Mesendoderm (in vitro differentiated cells): ENCODE data around the gene ACVR1C.

Experiments
- DNase-seq: peaks from one replicate; pipeline ENCODE4 v3.0.0; 2013
- H2AK5ac ChIP-seq: 2 replicates; pipeline ENCODE4 v1.6.1; 2013; ENCODE audit warnings: low read length, inconsistent platforms
- H2BK120ac ChIP-seq: 2 replicates; pipeline ENCODE4 v1.6.1; 2013; ENCODE audit warnings: low read depth, mild to moderate bottlenecking, low read length, moderate library complexity, mixed read lengths
- H2BK15ac ChIP-seq: replicated peaks from 2 replicates; pipeline ENCODE4 v1.6.1; 2013; ENCODE audit warnings: low read depth, mild to moderate bottlenecking, moderate library complexity
- H2BK5ac ChIP-seq: 2 replicates; pipeline ENCODE4 v1.6.1; 2013; ENCODE audit warnings: low read length, inconsistent platforms
- H3K18ac ChIP-seq: 2 replicates; pipeline ENCODE4 v1.6.1; 2013; ENCODE audit warnings: mild to moderate bottlenecking, low read length, mixed read lengths
- H3K23ac ChIP-seq: one replicate; pipeline ENCODE4 v1.6.1; 2013; ENCODE audit warnings: low read length
- H3K27ac ChIP-seq: 2 replicates; pipeline ENCODE4 v1.5.1; 2013; ENCODE audit warnings: low read depth, mild to moderate bottlenecking, inconsistent platforms, low read length, moderate library complexity
- H3K27me3 ChIP-seq: 2 replicates; pipeline ENCODE4 v1.6.1; 2013; ENCODE audit warnings: low read length, control low read depth, mild to moderate bottlenecking, inconsistent platforms; ENCODE audit not compliant: insufficient read depth, poor library complexity
- H3K36me3 ChIP-seq: 2 replicates; pipeline ENCODE4 v1.6.1; 2013; ENCODE audit warnings: low read length, inconsistent platforms; ENCODE audit not compliant: control insufficient read depth, insufficient read depth
- H3K4ac ChIP-seq: one replicate; pipeline ENCODE4 v1.6.1; 2013; ENCODE audit warnings: low read depth, mild to moderate bottlenecking, low read length, moderate library complexity
- H3K4me1 ChIP-seq: 2 replicates; pipeline ENCODE4 v1.6.1; 2013; ENCODE audit warnings: low read depth, low read length, inconsistent platforms; ENCODE audit not compliant: control insufficient read depth
- H3K4me2 ChIP-seq: 2 replicates; pipeline ENCODE4 v1.6.1; 2013; ENCODE audit warnings: low read length
- H3K4me3 ChIP-seq: 2 replicates; pipeline ENCODE4 v1.5.1; 2013; ENCODE audit warnings: mild to moderate bottlenecking, low read length
- H3K56ac ChIP-seq: one replicate; pipeline ENCODE4 v1.6.1; 2013; ENCODE audit warnings: low read length
- H3K79me1 ChIP-seq: 2 replicates; pipeline ENCODE4 v1.6.1; 2013; ENCODE audit warnings: low read length, inconsistent platforms
- H3K79me2 ChIP-seq: 2 replicates; pipeline ENCODE4 v1.6.1; 2013; ENCODE audit warnings: mild to moderate bottlenecking, low read length; ENCODE audit not compliant: control insufficient read depth, insufficient read depth
- H3K9ac ChIP-seq: 2 replicates; pipeline ENCODE4 v1.6.1; 2013; ENCODE audit warnings: low read length, inconsistent platforms
- H4K5ac ChIP-seq: one replicate; pipeline ENCODE4 v1.6.1; 2013; ENCODE audit warnings: low read length
- H4K8ac ChIP-seq: one replicate; pipeline ENCODE4 v1.6.1; 2013; ENCODE audit warnings: low read depth, mild to moderate bottlenecking, control low read depth, low read length, moderate library complexity
- WGBS: extraction: QIAGEN DNeasy Blood & Tissue Kit; methylation state at CpG from one replicate; pipeline ENCODE4 v1.1.7; 2013; ENCODE audit warnings: low lambda C conversion rate, missing lambda C conversion rate; ENCODE audit not compliant: insufficient coverage; ENCODE audit errors: extremely low coverage; 5-methylcytosine and 5-hydroxymethylcytosine counted together

Gene ACVR1C

DNA sequence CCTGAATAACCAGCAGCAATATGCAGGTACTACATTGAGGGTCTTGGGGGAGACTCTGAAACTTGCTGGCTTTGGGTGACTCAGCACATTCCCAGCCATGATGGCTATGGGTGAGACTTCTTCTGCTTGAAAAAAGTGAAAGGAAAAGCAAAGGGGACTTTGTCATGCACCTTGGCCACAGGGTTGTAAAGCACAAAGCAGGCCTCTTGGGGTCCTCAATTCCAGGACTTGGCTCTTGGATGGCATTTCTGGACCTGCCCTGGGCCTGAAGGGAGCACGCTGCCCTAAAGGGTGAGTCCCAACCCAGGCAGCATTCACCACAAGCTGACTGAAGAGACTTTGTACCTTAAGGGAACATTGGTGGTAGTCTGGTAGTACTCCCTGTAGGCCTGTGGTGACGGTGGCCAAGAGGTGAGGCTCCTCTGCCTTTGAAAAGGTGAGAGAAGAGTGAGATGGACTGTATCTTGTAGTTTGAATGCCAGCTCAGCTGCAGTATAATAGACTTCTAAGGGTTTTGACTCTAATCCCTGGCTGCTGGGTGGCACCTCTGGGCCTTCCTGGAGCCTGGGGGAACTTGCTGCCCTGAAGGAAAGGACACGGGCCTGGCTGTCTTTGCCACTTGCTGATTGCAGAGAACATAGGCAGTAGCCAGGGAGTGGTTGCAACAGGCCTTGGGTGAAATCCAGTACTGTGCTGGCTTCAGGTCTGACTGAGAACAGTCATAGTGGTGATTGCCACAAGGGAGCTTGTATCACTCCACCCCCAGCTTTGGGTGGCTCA, 148.3 kb downstream of the ACVR1C start:
- H3K4me2 ChIP-seq, result no peak overlapping the region
- no peaks in the 10 kb centered on the region for H3K79me2 ChIP-seq
- H3K23ac ChIP-seq, result no peak overlapping the region
- DNase-seq, result peak; percentile 27
- H4K5ac ChIP-seq, result no peak overlapping the region
- WGBS, result no CpG with 5 or more reads among the region's 3 CpGs
- H3K4me3 ChIP-seq, result no peak overlapping the region
- H3K4ac ChIP-seq, result no peak overlapping the region
- no peaks in the 10 kb centered on the region for H3K4me1 ChIP-seq
- H3K79me1 ChIP-seq, result no peaks in the 10 kb centered on the region
- no peaks in the 10 kb centered on the region for H3K36me3 ChIP-seq
- H3K9ac ChIP-seq, result no peak overlapping the region
- H2BK5ac ChIP-seq, result no peak overlapping the region
- H4K8ac ChIP-seq, result no peak overlapping the region
- H3K27me3 ChIP-seq, result no peaks in the 10 kb centered on the region
- no peak overlapping the region for H2BK120ac ChIP-seq
- H2AK5ac ChIP-seq, result no peak overlapping the region
- no peak overlapping the region for H2BK15ac ChIP-seq
- H3K18ac ChIP-seq, result no peak overlapping the region
- no peak overlapping the region for H3K27ac ChIP-seq
- no peak overlapping the region for H3K56ac ChIP-seq

DNA sequence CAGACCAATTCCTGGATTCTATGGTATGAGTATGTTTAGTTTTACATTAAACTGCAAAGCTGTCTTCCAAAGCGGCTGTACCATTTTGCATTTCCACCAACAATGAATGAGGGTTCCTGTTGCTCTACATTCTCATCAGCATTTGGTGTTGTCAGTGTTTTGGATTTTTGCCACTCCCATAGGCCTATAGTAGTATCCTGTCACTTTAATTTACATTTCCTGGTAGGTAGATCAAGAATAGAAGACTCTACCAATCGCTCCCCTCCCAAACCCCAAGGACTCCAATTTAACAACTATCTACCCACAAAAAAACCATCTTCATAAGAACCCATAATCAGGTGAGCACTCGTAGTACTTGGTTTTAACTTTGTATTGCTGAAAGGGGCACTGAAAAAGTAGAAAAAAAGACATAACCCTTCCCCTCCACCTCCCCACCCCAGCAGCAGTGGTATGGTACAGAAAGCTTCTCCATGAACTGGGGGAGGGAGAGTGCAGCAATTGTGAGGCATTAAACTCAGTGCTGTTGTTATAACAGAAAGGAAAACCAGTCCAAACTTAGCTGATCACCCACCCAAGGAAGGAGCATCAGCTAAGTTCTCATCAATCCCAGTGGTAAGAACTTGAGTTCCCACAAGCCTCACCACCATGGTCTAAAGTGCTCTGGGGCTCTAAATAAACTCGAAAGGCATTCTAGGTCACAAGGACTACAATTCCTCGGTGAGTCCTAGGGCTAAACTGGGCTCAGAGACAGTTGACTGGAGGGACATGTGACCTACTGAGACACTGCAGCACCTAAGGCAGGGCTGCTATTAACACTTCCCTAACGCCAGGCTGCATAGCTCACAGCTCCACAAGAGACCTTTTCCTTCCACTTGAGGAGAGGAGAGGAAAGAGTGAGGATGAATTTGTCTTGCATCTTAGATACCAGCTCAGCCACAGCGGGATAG, 149.3 kb downstream of the ACVR1C start:
- no peaks in the 10 kb centered on the region for H3K4me1 ChIP-seq
- H3K4ac ChIP-seq, result no peak overlapping the region
- no peak overlapping the region for H2BK15ac ChIP-seq
- no peak overlapping the region for H4K5ac ChIP-seq
- no peak overlapping the region for H2BK5ac ChIP-seq
- no peak overlapping the region for H3K23ac ChIP-seq
- no peaks in the 10 kb centered on the region for H3K79me2 ChIP-seq
- no peak overlapping the region for H2AK5ac ChIP-seq
- no peak overlapping the region for H3K56ac ChIP-seq
- H2BK120ac ChIP-seq, result no peak overlapping the region
- peak; percentile 13 for DNase-seq
- H3K36me3 ChIP-seq, result no peaks in the 10 kb centered on the region
- H3K27ac ChIP-seq, result no peak overlapping the region
- H3K27me3 ChIP-seq, result no peaks in the 10 kb centered on the region
- no peak overlapping the region for H3K4me2 ChIP-seq
- H4K8ac ChIP-seq, result no peak overlapping the region
- H3K9ac ChIP-seq, result no peak overlapping the region
- H3K79me1 ChIP-seq, result no peaks in the 10 kb centered on the region
- no CpG with 5 or more reads among the region's 7 CpGs for WGBS
- no peak overlapping the region for H3K4me3 ChIP-seq
- H3K18ac ChIP-seq, result no peak overlapping the region

DNA sequence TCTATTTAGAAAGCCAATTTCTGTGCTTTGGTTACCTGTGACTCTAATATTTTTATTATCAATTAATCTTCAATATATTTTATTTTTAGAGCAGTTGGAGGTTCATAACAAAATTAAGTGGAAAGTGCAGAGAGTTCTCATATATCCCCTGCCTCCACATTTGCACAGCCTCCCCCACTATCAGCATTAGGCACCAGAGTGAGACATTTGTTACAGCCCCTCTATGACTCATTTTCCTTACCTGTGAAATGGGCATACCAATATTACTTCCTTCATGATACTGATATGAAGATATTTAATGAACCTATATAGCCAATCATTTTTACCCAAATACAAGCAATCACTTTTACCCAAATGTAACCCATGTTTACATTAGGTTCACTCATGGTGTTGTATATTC, 150.7 kb downstream of the ACVR1C start:
- H3K27me3 ChIP-seq, result no peaks in the 10 kb centered on the region
- H3K36me3 ChIP-seq, result no peaks in the 10 kb centered on the region
- no peak overlapping the region for H4K5ac ChIP-seq
- H3K23ac ChIP-seq, result no peak overlapping the region
- no peak overlapping the region for H3K4me3 ChIP-seq
- H3K4me1 ChIP-seq, result no peaks in the 10 kb centered on the region
- H3K56ac ChIP-seq, result no peak overlapping the region
- H2AK5ac ChIP-seq, result no peak overlapping the region
- H2BK120ac ChIP-seq, result no peak overlapping the region
- H3K27ac ChIP-seq, result no peak overlapping the region
- H3K4me2 ChIP-seq, result no peak overlapping the region
- no peaks in the 10 kb centered on the region for H3K79me2 ChIP-seq
- no peak overlapping the region for H2BK5ac ChIP-seq
- no peak overlapping the region for H2BK15ac ChIP-seq
- no peak overlapping the region for H3K4ac ChIP-seq
- H4K8ac ChIP-seq, result no peak overlapping the region
- no peak overlapping the region for H3K9ac ChIP-seq
- no peak overlapping the region for H3K18ac ChIP-seq
- no peaks in the 10 kb centered on the region for H3K79me1 ChIP-seq
- no peak for DNase-seq

DNA sequence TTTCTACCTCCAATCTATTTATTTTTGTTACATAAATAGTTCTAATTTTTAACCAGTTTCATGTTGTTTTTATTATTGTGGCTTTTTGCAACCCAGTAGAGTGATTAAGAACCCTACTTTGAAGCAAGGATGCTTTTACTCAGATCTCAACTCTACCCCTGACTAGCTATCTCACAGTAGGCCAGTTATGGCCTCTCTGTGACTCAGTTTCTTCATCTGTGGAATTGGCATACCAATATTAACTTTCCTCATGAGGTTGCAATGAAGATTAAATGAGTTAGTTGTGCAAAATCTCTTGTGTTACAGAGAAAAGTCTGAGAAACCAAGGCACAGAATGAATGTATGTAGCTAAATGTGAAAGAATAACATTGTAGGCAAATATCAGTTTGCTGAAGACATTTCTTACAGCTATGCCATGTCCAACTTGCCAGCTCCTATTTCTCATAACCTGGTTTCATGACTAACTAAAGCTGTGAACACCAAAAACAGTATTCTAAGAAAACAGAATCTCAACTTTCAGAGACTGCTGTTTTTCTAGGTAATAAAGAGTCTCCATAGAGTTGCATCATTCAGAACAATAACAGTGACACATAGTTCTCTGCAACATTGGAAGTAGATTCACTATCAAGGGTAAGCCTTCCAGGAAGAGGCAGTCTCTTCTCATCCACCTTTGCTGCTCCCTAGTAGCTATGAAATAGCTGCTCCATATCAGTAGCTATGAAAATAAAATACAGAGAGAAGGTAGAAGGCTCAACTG, 151.5 kb downstream of the ACVR1C start:
- no peak for DNase-seq
- H3K79me1 ChIP-seq, result no peaks in the 10 kb centered on the region
- no peak overlapping the region for H3K23ac ChIP-seq
- no peak overlapping the region for H2BK120ac ChIP-seq
- H3K27me3 ChIP-seq, result no peaks in the 10 kb centered on the region
- no peak overlapping the region for H3K4me3 ChIP-seq
- no peaks in the 10 kb centered on the region for H3K4me1 ChIP-seq
- H3K27ac ChIP-seq, result no peak overlapping the region
- no peak overlapping the region for H3K4ac ChIP-seq
- no peak overlapping the region for H4K8ac ChIP-seq
- H4K5ac ChIP-seq, result no peak overlapping the region
- no peak overlapping the region for H3K18ac ChIP-seq
- no peak overlapping the region for H3K4me2 ChIP-seq
- no peak overlapping the region for H2BK15ac ChIP-seq
- H2BK5ac ChIP-seq, result no peak overlapping the region
- H3K56ac ChIP-seq, result no peak overlapping the region
- H3K79me2 ChIP-seq, result no peaks in the 10 kb centered on the region
- no peak overlapping the region for H2AK5ac ChIP-seq
- H3K36me3 ChIP-seq, result no peaks in the 10 kb centered on the region
- no peak overlapping the region for H3K9ac ChIP-seq
